ENCODE data around the gene HIP1.
"Not testable (repeated sequence)": the region's sequence is repeated elsewhere in the genome, so short reads cannot be mapped to it uniquely, and the experiment has no call there.

HIP1 gene

GRCh38 chr7:75569629-75570282, 169.0 kb downstream of the HIP1 start:
- H3K27me3 ChIP-seq (ENCODE audit: control insufficient read depth in 5 of 5, insufficient read depth in 4 of 5, low read length in 5 of 5); H3K9ac ChIP-seq (ENCODE audit: low read length in 5 of 5); H3K27ac ChIP-seq (ENCODE audit: low read depth, low read length); H3K9me3 ChIP-seq (ENCODE audit: control insufficient read depth in 5 of 5, low read length in 5 of 5); H3K4me3 ChIP-seq (ENCODE audit: low read depth in 1 of 5, low read length in 5 of 5): not testable (repeated sequence)
- Histone ChIP-seq H3K36me3 (ENCODE audit: control insufficient read depth in 5 of 5, insufficient read depth in 5 of 5, low read length in 5 of 5) (peaks cover 3 to 69% (median 40%) of the 10 kb centered on the region in 5 donors), H3K4me1 (ENCODE audit: control insufficient read depth in 5 of 5, insufficient read depth in 5 of 5, low read length in 5 of 5) (peaks cover 2 to 19% (median 16%) of the 10 kb centered on the region in 5 donors)

- Histone ChIP-seq H3K4me1 (ENCODE audit: control insufficient read depth in 5 of 5, insufficient read depth in 5 of 5, low read length in 5 of 5) (peaks cover 2 to 23% (median 20%) of the 10 kb centered on the region in 5 donors), H3K36me3 (ENCODE audit: control insufficient read depth in 5 of 5, insufficient read depth in 5 of 5, low read length in 5 of 5) (peaks cover 3 to 63% (median 30%) of the 10 kb centered on the region in 5 donors), H3K27me3 (ENCODE audit: control insufficient read depth in 5 of 5, insufficient read depth in 4 of 5, low read length in 5 of 5) (no peaks in the 10 kb centered on the region), H3K4me3 (ENCODE audit: low read depth in 1 of 5, low read length in 5 of 5) (no peak overlapping the region), H3K9me3 (ENCODE audit: control insufficient read depth in 5 of 5, low read length in 5 of 5) (no peaks in the 10 kb centered on the region), H3K9ac (ENCODE audit: low read length in 5 of 5) (no peak overlapping the region), H3K27ac (ENCODE audit: low read depth, low read length) (no peak overlapping the region)
Measured at GRCh38 chr7:75567948-75568595, 170.7 kb downstream of the HIP1 start.

- Histone ChIP-seq H3K4me3 (ENCODE audit: low read depth in 1 of 5, low read length in 5 of 5) (peak overlapping the region in 1 of 5 donors; percentile 23), H3K9me3 (ENCODE audit: control insufficient read depth in 5 of 5, low read length in 5 of 5) (no peaks in the 10 kb centered on the region), H3K4me1 (ENCODE audit: control insufficient read depth in 5 of 5, insufficient read depth in 5 of 5, low read length in 5 of 5) (peaks cover 2 to 23% (median 20%) of the 10 kb centered on the region in 5 donors), H3K9ac (ENCODE audit: low read length in 5 of 5) (peak overlapping the region in 4 of 5 donors; percentile 31 to 65 (median 63)), H3K27ac (ENCODE audit: low read depth, low read length) (peak overlapping the region; percentile 75), H3K36me3 (ENCODE audit: control insufficient read depth in 5 of 5, insufficient read depth in 5 of 5, low read length in 5 of 5) (peaks cover 11 to 70% (median 41%) of the 10 kb centered on the region in 5 donors), H3K27me3 (ENCODE audit: control insufficient read depth in 5 of 5, insufficient read depth in 4 of 5, low read length in 5 of 5) (no peaks in the 10 kb centered on the region)
Measured at GRCh38 chr7:75565132-75565837, 173.5 kb downstream of the HIP1 start.

GRCh38 chr7:75563171-75563570, 175.6 kb downstream of the HIP1 start:
- Histone ChIP-seq H3K9me3 (ENCODE audit: control insufficient read depth in 5 of 5, low read length in 5 of 5) (no peaks in the 10 kb centered on the region), H3K9ac (ENCODE audit: low read length in 5 of 5) (no peak overlapping the region), H3K4me3 (ENCODE audit: low read depth in 1 of 5, low read length in 5 of 5) (no peak overlapping the region), H3K4me1 (ENCODE audit: control insufficient read depth in 5 of 5, insufficient read depth in 5 of 5, low read length in 5 of 5) (peaks cover 2 to 20% (median 18%) of the 10 kb centered on the region in 5 donors), H3K27ac (ENCODE audit: low read depth, low read length) (no peak overlapping the region), H3K27me3 (ENCODE audit: control insufficient read depth in 5 of 5, insufficient read depth in 4 of 5, low read length in 5 of 5) (no peaks in the 10 kb centered on the region), H3K36me3 (ENCODE audit: control insufficient read depth in 5 of 5, insufficient read depth in 5 of 5, low read length in 5 of 5) (peaks cover 11 to 71% (median 48%) of the 10 kb centered on the region in 5 donors)

GRCh38 chr7:75559976-75560365, 178.8 kb downstream of the HIP1 start:
- H3K9ac ChIP-seq (ENCODE audit: low read length in 5 of 5): no peak overlapping the region
- H3K4me1 ChIP-seq (ENCODE audit: control insufficient read depth in 5 of 5, insufficient read depth in 5 of 5, low read length in 5 of 5): peaks cover 1 to 7% (median 4%) of the 10 kb centered on the region in 5 donors
- no peak overlapping the region for H3K27ac ChIP-seq (ENCODE audit: low read depth, low read length)
- peaks cover 8 to 78% (median 70%) of the 10 kb centered on the region in 5 donors for H3K36me3 ChIP-seq (ENCODE audit: control insufficient read depth in 5 of 5, insufficient read depth in 5 of 5, low read length in 5 of 5)
- no peaks in the 10 kb centered on the region for H3K9me3 ChIP-seq (ENCODE audit: control insufficient read depth in 5 of 5, low read length in 5 of 5)
- no peak overlapping the region for H3K4me3 ChIP-seq (ENCODE audit: low read depth in 1 of 5, low read length in 5 of 5)
- no peaks in the 10 kb centered on the region for H3K27me3 ChIP-seq (ENCODE audit: control insufficient read depth in 5 of 5, insufficient read depth in 4 of 5, low read length in 5 of 5)

GRCh38 chr7:75559355-75559975, 179.3 kb downstream of the HIP1 start:
- no peak overlapping the region for H3K27ac ChIP-seq (ENCODE audit: low read depth, low read length)
- H3K4me3 ChIP-seq (ENCODE audit: low read depth in 1 of 5, low read length in 5 of 5): no peak overlapping the region
- no peak overlapping the region for H3K9ac ChIP-seq (ENCODE audit: low read length in 5 of 5)
- H3K36me3 ChIP-seq (ENCODE audit: control insufficient read depth in 5 of 5, insufficient read depth in 5 of 5, low read length in 5 of 5): peaks cover 8 to 83% (median 75%) of the 10 kb centered on the region in 5 donors
- H3K9me3 ChIP-seq (ENCODE audit: control insufficient read depth in 5 of 5, low read length in 5 of 5): no peaks in the 10 kb centered on the region
- peaks cover 0 to 2% (median 0%) of the 10 kb centered on the region in 5 donors for H3K4me1 ChIP-seq (ENCODE audit: control insufficient read depth in 5 of 5, insufficient read depth in 5 of 5, low read length in 5 of 5)
- H3K27me3 ChIP-seq (ENCODE audit: control insufficient read depth in 5 of 5, insufficient read depth in 4 of 5, low read length in 5 of 5): no peaks in the 10 kb centered on the region

GRCh38 chr7:75556835-75557234, 181.9 kb downstream of the HIP1 start:
- H3K27me3 ChIP-seq (ENCODE audit: control insufficient read depth in 5 of 5, insufficient read depth in 4 of 5, low read length in 5 of 5); H3K4me1 ChIP-seq (ENCODE audit: control insufficient read depth in 5 of 5, insufficient read depth in 5 of 5, low read length in 5 of 5); H3K9ac ChIP-seq (ENCODE audit: low read length in 5 of 5); H3K9me3 ChIP-seq (ENCODE audit: control insufficient read depth in 5 of 5, low read length in 5 of 5); H3K27ac ChIP-seq (ENCODE audit: low read depth, low read length); H3K4me3 ChIP-seq (ENCODE audit: low read depth in 1 of 5, low read length in 5 of 5): not testable (repeated sequence)
- H3K36me3 ChIP-seq (ENCODE audit: control insufficient read depth in 5 of 5, insufficient read depth in 5 of 5, low read length in 5 of 5): peaks cover 5 to 92% (median 79%) of the 10 kb centered on the region in 5 donors

GRCh38 chr7:75555736-75556135, 183.0 kb downstream of the HIP1 start:
- Histone ChIP-seq H3K27ac (ENCODE audit: low read depth, low read length) (no peak overlapping the region), H3K27me3 (ENCODE audit: control insufficient read depth in 5 of 5, insufficient read depth in 4 of 5, low read length in 5 of 5) (no peaks in the 10 kb centered on the region), H3K9ac (ENCODE audit: low read length in 5 of 5) (no peak overlapping the region), H3K36me3 (ENCODE audit: control insufficient read depth in 5 of 5, insufficient read depth in 5 of 5, low read length in 5 of 5) (peaks cover 0 to 88% (median 73%) of the 10 kb centered on the region in 5 donors), H3K9me3 (ENCODE audit: control insufficient read depth in 5 of 5, low read length in 5 of 5) (no peaks in the 10 kb centered on the region), H3K4me3 (ENCODE audit: low read depth in 1 of 5, low read length in 5 of 5) (no peak overlapping the region), H3K4me1 (ENCODE audit: control insufficient read depth in 5 of 5, insufficient read depth in 5 of 5, low read length in 5 of 5) (no peaks in the 10 kb centered on the region)

- Histone ChIP-seq H3K4me1 (ENCODE audit: control insufficient read depth in 5 of 5, insufficient read depth in 5 of 5, low read length in 5 of 5) (no peaks in the 10 kb centered on the region), H3K27ac (ENCODE audit: low read depth, low read length) (no peak overlapping the region), H3K9ac (ENCODE audit: low read length in 5 of 5) (no peak overlapping the region), H3K27me3 (ENCODE audit: control insufficient read depth in 5 of 5, insufficient read depth in 4 of 5, low read length in 5 of 5) (no peaks in the 10 kb centered on the region), H3K9me3 (ENCODE audit: control insufficient read depth in 5 of 5, low read length in 5 of 5) (no peaks in the 10 kb centered on the region), H3K4me3 (ENCODE audit: low read depth in 1 of 5, low read length in 5 of 5) (no peak overlapping the region), H3K36me3 (ENCODE audit: control insufficient read depth in 5 of 5, insufficient read depth in 5 of 5, low read length in 5 of 5) (peaks cover 12 to 87% (median 60%) of the 10 kb centered on the region in 5 donors)
Measured at GRCh38 chr7:75546237-75547015, 192.3 kb downstream of the HIP1 start.
